HG03520 (cell line): ENCODE results near the gene COQ6.
"Not testable (repeated sequence)": the region's sequence is repeated elsewhere in the genome, so short reads cannot be mapped to it uniquely, and the experiment has no call there.

Experiments used
- ATAC-seq: cut with Tn5 transposase; IDR thresholded peaks from one replicate; pipeline ENCODE4 v1.9.1; 2021; ENCODE audit warnings: mild to moderate bottlenecking, moderate library complexity; ENCODE audit not compliant: unreplicated experiment

The COQ6 gene

DNA sequence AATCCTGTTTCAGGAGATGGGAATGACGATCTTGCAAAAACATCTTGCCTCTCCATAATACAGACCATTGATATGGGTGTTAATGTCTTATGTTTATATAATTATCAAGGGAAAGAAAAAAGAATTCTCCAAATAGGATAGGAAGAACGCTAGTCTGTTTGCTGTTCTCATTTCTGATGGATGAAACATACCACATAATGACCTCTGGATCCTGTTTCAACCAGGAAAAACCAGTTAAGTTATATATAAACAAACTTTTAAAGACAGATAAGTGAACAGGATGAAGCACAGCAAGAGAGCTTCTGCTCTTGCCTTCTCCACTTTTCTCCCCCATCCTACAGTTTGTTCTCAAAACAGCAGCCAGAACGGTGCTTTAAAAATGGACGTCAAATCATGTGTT, 27.8 kb downstream of the COQ6 start:
- ATAC-seq = no peak

DNA sequence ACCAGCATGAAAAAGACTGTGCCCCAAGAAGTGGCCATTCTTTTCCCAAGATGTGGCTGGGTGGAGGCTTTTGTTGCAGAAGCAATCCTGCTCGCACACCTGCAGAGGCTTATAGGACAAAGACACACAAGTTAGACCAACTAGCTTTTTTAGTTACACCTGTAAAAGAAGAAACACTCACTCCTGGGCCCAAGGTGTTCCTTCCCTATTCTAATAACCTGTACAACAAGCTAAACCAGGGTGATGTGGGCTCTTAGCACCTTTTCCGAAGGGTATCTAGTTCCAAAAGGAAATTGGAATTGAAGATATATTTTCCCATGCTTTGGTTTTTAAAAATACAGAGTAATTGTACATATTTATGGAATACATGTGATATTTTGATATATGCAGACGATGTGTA, 38.0 kb downstream of the COQ6 start:
- no peak for ATAC-seq

DNA sequence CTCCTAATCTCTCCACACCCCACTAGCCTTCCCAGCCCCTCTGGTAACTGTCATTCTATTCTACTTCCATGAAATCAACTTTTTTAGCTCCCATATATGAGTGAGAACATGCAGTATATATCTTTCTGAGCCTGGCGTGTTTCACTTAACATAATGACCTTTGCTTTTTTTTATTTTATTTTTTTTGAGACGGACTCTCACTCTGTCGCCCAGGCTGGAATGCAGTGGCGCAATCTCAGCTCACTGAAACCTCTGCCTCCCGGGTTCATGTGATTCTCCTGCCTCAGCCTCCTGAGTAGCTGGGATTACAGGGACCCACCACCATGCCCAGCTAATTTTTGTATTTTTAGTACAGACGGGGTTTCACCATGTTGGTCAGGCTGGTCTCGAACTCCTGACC, 38.6 kb downstream of the COQ6 start:
- not testable (repeated sequence) for ATAC-seq

DNA sequence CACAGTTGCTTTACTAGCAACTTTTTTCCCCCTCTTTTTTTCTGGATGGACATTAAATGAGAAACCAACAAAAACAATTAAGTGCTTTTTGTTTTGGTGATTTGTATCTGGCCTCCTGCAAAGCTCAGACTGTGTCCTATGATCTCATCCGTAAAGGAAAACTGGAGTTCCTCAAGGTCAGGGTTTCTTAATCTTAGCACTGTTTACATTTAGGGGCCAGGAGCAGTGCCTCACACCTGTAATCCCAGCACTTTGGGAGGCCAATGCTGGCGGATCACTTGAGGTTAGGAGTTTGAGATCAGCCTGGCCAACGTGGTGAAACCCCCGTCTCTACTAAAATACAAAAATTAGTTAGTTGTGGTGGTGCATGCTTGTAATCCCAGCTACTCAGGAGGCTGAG, 41.0 kb downstream of the COQ6 start:
- ATAC-seq = no peak

DNA sequence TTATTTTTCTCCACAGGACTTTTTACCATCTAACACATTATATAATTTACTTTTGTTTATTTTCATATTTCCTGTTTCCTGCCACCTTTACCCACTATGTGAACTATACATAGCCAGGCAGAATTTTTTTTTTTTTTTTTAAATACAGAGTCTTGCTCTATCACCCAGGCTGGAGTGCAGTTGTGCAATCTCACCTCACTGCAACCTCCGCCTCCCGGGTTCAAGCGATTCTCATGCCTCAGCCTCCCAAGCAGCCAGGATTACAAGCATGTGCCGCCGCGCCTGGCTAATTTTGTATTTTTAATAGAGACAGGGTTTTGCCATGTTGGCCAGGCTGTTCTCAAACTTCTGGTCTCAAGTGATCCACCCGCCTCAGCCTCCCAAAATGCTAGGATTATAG, 44.8 kb downstream of the COQ6 start:
- not testable (repeated sequence) for ATAC-seq

DNA sequence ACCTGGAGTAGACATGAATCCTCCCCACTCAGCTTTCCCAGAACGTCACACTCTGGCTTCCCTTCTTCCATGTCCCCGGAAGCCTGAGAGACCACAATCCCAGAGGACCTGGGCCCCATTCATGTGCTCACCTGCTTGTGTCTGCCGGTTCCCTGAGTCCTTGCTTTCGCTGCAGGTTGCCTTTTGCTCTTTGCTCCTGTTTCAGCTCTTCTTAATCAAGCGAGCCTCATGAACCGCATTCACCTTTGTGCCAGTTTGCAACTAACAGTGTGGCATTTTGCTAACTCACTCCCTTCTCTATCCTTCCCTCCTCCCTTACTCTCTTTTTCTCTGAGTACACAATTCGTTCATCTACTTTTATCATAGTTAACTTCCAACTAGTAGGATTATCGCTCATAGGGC, 45.9 kb downstream of the COQ6 start:
- no peak for ATAC-seq

DNA sequence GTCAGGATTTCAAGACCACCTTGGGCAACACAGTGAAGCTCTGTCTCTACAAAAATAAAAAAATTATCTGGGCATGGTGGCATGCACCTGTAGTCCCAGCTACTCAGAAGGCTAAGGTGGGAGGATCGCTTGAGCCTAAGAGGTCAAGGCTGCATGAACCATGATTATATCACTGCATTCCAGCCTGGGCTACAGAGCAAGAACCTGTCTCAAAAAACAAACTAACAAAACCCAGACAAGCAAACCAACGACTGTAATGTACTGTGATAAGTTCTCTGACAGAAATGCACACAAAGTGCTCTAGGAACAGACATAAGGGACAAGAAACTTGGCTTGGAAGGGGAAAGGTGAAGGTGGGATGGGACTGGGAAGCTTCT, 46.6 kb downstream of the COQ6 start:
- no peak for ATAC-seq

DNA sequence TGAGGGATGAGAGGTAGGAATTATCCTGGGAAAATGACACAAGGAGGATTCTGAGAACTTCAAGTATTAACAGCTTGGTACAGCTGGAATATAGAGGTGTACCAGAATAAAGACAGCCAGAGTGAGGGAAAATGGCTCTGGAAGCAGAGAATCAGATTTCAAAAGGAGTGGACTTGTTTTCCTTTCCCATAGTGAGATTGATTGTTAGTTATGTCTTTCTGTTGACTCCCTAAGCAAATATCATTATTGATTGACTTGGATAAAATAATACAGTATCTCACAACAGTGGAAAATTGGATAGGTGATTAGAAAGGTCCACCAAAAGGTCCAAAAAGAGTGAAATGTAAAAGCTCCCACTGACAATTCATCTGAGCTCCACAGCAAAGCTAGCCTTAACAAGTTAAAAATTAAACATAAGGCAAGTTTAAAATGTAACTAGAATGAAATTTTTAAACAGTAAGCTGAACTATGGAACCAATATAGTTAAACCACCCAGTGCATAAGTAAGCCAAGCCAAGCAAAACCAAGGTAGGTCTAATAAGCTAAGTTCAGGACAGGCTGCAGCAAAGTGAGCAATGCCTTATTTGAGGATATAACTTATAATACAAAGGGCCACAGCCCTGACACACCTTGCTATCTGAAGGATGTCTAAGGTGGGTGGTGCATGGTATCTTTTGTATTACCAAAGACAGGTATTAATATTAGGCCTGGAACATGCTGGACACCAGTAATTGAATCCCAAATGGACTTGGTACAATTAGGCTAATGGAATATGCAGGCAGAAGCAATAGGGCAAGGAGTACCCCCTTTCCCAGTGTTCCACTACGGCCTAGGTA, 47.2 kb downstream of the COQ6 start:
- ATAC-seq = no peak

DNA sequence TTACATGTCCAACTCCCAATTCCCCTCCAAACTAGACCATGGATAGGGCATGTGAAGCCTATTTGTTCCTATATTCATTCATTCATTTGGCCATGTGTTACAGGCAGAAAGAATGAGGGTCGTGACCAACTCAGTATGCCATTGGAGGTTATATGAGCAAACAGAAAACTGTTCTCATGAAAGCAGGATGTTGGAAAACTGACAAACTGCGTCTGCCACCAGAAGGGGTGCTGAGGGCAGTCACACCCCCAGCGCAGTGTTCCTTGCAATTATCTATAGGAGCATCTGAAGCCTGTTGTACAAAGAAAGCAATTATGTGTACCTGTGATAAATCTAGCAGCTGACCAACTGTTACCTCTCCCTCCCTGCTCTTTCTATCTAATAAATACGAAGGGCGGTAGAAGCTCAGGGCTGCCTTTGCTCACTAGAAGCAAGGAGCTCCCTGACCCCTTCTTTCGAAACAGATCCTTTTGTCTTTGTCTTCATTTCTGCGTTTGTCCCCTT, 47.9 kb downstream of the COQ6 start:
- no peak for ATAC-seq

DNA sequence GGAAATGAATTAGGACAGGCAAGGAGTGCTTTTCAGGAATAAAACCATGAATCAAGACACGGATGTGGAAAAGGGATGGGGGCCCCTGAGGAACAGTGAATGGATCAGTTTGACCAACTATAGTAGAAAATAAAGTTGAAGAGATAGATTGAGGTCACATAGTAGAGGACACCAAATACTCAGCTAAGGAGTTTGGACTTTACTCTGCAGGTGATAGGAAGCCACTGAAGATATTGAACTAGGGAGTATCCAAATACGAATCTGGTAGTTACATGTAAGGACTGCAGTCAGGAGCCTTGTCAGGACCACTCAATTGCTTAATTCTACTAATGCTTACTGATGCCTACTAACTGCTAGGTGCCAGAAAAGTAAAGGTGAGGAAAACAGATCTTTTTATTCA, 48.6 kb downstream of the COQ6 start:
- no peak for ATAC-seq

DNA sequence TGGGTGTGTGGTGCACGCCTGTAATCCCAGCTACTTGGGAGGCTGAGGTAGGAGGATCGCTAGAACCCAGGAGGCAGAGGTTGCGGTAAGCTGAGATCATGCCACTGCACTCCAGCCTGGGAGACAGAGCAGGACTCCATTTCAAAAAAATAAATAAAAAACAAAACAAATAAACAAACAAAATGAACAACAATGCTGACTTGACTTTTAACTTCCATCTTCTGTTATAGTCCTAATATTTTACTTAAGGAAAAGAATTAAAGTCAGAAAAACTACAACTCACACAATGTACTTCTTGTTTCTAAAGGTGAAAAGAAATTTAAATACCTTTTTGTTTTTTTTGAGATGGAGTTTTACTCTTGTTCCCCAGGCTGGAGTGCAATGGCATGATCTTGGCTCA, 55.6 kb downstream of the COQ6 start:
- not testable (repeated sequence) for ATAC-seq

DNA sequence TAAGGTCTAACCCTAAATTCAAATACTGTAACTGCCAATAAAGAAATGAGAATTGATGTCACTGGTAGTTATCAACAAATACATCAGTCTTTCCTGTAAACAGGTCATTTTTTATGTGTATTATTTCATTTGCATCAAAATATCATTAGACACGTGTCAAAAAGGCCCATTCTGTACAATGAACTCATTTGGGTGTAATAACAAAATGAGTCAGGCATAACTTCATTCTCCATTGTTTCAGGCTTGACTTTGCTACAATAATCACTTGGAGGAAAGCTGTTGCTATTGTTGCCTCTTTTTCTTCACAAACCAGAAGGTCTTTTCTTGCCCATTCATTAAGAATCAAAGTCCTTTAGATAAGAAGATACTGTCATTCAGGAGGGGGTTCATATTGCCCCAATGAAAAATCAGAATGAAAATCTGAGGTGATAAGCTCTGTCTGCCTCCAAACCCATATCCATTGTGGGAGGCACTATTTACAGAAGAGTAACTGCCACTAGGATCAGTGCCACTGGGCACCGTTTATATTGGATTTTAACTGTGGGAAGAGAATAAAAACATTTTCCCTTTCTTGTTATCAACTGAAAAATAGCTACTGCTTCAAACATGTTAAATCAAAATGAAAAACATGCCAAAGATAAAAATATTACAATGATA, 58.9 kb downstream of the COQ6 start:
- no peak for ATAC-seq
